NCI-H1092 (cell line): ENCODE results near the gene MTUS2.
"Not testable (repeated sequence)": the region's sequence is repeated elsewhere in the genome, so short reads cannot be mapped to it uniquely, and the experiment has no call there.

Experiments used
- DNase-seq: peaks from one replicate; lab custom pipeline; 2025; lab: John Stamatoyannopoulos, UW

Gene MTUS2

DNA sequence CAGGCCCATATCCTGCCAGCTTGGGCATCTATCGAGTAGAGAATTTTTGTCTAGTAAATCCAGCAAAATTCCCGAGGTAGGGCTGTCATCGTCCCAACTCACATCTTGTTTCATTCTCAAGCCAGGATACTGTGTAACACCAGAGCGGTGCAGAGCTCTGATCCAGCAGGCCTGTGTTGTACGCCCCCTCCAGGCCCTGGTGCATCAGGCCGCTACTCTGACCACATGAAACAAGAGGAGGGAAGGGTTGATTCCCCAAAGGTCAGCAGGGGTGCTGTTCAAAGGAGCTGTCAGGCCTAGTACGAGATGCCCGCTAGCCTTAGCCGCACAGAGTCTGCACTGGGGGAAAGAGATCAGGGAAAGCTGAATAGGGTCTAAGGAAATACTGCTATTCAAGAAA, 499.3 kb downstream of the MTUS2 start:
- DNase-seq: no peak

DNA sequence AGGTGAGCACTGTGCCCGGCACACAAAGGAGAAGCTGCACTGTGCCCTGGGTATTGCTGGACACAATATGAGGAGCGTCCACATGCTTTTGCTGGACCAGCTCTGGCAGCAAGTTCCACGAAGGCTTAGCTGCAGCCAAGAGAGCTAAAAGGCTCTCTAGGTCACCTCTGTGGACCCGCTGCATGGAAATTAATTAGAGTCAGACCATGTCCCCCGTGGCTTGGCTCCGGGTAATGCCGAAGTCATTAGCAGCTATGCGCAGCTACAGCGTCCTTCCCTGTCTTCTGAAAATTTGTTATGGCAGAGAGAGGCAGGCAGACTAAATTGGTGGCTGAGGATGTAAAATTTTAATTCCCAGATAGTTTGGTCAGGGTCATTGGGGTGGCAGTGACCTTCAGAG, 503.8 kb downstream of the MTUS2 start:
- DNase-seq: no peak

DNA sequence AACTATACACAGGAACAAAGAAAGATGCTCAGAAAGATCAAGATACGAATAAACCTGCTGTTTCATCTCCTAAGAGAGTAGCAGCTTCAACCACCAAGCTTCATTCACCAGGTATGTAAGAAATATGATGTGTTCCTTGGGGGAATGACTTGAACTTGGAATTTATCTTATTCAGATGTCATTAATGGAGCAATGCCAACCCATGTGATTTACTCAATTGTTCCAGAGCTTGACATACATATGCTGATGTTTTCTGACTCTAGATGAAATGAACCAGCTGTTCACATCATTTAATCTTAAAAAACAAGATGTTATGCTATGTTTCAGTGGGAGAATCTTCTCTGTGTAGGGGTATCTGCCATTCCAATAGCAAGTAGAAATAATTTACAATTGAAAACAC, 504.5 kb downstream of the MTUS2 start:
- no peak for DNase-seq

DNA sequence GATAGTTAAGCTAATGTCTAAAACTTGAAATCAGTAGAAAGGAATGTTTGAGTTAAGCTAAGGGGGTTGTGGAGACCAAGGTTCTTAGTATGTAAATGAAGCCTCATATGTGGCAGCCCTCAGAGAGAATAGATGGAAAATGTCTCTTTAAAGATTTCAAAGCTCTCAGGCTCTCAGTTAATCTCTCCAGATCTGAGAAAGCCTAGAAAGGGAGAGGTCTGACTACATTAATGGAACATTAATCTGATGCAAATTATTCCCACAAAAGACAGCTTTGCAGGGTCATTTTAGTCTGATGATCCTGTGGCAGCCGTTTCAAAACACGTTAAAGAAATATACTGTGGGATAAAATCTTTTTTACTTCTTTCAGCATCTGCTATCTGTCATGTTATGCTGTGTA, 508.4 kb downstream of the MTUS2 start:
- no peak for DNase-seq

DNA sequence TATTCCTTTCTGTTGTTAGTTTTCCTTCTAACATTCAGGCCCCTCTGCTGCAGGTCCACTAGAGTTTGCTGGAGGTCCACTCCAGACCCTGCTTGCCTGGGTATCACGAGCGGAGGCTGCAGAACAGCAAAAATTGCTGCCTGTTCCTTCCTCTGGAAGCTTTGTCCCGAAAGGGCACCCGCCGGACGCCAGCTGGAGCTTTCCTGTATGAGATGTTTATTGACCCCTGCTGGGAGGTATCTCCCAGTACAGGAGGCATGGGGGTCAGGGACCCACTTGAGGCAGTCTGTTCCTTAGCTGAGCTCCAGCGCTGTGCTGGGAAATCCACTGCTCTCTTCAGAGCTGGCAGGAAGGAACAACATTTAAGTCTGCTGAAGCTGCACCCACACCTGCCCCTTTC, 516.2 kb downstream of the MTUS2 start:
- no peak for DNase-seq

DNA sequence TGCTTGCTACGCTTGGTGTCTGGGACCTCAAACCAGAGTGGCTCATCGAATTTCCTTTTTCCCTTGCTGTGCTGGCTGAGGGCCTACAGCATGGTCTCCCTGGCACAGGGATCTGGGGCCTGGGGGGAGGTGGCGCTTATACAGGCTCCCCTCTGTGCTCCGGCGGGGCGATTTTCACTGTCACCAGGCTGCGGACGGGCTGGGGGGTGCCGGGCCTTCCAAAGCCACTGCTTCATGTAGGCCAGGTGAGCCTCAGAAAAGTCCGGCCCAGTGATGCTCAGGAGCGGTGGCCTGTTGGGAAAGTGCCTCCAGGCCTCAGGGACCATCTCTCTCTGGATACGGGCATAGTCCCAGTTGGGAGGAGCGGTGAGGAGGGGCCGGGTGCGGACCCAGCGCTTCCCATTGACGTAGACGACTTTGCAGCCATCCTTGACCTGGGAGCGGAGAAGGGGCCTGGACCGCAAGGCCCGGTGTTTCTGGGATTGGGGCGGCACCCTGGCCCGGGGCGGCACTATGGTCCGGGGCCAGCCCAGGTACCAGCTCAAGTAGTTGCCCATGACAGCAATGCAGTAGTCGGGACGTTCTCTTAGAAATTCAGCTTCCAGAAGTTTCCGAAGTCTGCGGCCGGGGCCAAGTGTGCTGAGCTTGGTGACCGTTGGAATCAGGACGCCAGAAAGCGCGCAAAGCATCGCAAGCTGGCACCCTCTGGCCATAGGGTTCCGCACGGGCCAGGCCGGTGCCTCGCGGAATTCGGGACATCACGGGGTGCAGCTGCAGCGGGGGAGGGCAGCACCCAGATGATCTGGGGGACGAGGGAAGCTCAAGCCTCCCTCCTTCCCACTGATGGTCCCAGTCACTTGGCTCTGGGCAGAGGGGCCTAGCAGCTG, 519.5 kb downstream of the MTUS2 start:
- no peak for DNase-seq

DNA sequence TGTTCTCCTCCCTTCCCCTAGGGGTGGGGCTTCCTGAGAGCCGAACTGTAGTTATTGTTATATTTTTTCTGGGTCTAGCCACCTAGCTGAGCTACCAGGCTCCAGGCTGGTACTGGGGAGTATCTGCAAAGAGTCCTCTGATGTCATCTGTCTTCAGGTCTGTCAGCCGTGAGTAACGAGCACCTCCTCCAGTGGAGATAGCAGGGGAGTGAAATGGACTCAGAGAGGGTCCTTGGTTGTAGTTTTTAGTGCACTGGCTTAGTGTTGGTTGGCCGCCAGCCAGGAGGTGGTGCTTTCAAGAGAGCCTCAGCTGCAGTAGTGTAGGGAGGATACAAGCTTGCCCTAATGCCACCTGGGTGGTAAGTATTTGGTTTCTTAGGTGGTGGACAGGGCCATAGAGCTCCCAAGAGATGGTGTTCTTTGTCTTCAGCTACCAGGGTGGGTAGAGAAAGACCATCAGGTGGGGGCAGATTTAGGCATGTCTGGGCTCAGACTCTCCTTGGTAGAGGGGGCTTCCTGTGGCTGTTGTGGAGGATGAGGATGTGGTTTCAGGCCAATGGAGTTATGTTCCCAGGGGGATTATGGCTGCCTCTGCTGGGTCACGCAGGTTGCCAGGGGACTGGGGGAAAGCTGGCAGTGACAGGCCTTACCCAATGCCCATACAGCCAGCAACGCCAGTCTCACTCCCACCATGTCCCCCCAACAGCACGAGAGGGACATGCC, 525.9 kb downstream of the MTUS2 start:
- not testable (repeated sequence) for DNase-seq

DNA sequence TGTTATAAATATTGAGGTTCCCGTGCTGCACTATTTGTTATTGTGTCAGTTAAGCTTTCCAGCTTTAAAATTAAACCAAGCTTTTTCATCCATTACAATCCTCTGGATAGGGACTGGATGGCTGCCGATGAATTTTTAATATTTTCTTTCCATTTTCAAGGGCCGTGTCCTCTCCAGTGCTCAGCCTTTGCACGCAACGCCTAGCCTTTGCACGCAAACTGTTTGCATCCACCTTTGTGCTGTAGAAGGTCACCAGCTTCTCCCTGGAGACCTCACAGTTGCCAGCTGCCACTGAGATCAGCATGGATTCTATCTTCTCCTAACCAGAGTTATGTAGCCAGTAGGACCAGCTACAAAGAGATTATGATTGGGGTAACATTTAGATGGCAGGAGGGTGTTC, 534.9 kb downstream of the MTUS2 start:
- no peak for DNase-seq

DNA sequence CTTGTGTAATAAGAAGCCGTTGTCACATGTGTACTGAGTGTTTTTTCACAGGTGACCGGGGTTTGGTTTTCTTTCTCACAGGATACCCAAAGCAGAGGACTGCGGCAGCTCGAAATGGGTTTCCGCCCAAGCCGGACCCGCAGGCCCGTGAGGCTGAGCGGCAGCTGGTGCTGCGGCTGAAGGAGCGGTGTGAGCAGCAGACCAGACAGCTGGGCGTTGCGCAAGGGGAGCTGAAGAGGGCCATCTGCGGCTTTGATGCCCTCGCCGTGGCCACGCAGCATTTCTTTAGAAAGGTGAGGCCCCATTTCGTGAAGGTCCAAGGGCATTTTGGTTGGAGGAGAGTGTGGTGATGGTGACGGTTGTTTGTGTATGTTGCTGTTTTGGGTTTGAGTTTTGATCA, 539.0 kb downstream of the MTUS2 start:
- DNase-seq: no peak

DNA sequence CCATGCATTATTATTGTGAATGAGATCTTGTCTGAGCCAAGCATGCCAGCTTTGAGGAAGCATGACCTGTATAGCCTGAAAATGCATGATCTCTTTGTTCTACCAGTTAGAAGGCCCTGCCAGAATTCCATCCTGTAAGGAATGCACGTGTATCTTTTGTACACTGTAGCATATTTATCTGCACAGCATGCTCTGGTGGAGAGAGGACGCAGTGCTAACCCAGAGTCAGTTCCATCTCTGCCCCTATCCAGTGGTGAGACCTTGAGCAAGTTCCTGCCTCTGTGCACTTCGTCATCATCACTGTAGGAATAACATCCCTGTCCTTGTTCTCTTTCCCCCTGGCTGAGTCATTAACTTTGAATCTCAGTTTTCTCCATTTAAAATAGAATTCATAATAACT, 541.6 kb downstream of the MTUS2 start:
- no peak for DNase-seq

DNA sequence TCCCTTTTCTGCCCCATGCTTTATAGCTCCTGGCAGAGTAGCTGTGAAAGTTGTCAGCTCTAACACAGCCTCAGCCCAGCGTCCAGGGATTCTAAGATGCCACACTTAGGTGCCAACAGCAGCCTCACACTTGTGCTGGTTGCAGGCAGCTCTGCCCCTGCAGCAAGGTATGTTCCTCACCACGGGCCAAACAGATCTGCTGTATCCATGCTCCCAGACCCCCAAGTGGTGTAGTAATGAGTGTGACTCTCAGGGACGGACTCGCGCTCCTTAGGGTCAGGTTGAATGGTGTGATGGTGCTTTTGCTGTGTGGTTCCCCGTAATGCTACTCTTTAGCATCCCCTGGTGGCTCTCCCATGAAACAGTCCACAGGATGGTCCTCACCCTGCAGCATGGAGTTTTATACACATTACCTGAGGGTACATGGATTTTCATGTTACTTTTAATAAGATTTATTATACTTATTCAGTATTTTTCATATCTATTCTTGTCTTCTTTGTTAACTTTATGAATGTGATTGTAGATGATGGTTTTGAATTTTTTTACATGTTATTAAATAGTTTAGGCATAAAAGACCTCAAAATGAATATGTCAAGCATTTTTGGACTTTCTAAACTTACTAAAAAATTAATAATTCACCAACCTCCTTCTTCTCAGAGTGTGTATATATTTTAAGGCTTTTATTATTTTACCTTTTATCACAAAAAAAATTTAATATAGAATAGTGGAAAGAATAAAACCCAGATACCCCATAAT, 542.9 kb downstream of the MTUS2 start:
- no peak for DNase-seq

DNA sequence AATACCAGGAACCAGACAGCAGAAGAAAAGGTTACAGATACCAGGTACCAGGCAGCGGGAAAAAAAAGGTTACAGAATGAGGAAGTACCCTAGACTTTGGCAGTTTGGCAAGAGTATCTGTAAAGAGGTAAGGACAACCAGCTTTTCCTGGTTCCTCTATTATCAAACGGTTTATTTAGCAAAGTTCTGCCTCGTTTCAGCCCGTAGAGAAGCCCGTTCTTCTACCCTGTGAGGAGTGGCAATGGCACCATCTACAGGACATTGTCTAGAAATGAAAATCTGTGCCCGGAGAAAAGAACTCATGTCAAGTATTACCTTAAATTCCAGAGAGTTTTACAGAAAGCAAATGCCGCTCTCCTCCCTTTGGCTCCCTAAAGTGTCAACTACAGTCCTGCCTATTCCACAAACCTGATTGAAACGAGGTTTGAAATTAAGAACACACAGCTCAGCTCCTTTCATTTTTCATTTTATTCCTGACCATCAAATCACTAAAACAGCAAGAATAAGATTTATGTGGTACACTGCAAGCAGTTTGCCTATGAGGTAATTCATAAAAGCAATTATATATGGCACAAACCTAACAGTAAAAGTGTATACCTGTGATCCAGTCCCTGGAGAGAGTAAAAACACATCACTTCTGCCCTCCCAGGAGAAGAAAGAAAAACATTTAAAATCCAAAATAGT, 549.1 kb downstream of the MTUS2 start:
- DNase-seq: no peak

DNA sequence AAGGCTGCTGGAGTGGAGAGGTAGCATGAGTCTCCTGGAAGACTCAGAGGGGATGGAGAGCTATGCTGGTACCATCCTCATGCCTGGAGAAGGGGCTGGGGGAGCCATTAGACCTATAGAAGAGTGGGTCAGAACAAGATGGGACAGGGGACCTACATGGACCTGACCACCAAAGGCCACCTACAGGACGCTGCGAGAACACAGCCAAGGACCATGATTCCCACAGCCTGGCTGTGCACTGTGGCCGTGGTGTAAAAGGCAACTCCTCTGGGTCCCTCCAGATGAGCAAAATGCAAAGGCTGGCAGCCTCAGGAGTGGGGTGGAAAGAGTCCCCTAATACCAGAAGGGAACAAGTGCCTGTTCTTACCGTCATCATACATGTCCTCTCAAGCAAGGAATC, 559.1 kb downstream of the MTUS2 start:
- no peak for DNase-seq

DNA sequence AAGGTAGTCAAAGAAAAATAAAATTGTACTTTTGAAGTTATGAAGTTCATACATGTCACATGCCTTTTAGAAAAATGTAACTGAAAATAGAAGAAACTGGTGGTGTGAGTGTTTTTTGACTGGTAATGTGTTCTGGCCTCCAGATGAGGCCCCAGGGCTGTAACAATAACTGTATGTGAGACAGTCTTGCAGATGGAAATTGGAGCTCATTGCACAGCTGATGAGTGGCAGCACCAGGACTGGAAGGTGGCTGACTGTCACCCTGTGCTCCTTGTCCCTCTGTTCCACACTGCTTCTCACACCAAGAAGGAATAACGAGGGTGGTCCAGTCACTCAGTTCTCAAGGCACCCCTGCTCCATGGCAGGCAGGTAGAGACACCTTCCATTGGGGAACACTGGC, 559.7 kb downstream of the MTUS2 start:
- DNase-seq: no peak

DNA sequence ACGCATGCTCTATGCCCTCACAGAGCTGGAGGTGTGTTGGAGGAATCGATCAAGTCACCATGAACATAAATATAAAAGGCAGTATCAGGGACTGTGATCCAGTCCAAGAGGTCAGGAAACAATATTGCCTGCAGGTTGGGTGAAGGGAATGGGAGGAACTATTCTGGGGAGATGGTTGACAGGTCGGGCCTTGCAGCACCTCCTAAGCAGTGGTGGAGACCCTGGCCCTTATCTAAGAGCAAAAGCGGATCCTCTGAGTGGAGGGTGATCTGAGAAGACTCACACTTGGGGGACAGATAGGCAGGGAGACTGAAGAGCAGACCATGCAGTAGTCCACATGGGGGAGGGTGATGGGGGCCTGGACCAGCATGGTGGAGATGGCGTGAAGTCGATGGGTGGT, 561.9 kb downstream of the MTUS2 start:
- no peak for DNase-seq

DNA sequence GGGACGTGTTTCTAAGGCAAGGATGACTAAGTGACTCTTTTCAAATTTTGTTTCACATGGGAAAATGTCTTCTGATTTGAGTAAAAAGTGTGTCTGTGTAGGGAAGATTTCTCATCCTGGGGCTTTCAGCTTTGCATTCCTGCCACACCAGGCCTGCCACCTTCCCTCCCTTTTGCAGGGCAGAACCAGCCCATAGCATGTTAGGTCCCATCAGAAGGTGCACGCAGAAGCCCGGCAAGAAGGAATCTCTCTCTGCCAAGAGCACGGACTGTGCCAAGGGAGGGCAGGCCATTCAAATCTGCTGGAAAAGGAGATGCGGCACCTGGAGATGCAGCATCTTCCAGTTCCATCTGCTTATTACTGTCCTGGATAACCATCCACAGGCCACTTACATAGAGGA, 563.3 kb downstream of the MTUS2 start:
- no peak for DNase-seq

DNA sequence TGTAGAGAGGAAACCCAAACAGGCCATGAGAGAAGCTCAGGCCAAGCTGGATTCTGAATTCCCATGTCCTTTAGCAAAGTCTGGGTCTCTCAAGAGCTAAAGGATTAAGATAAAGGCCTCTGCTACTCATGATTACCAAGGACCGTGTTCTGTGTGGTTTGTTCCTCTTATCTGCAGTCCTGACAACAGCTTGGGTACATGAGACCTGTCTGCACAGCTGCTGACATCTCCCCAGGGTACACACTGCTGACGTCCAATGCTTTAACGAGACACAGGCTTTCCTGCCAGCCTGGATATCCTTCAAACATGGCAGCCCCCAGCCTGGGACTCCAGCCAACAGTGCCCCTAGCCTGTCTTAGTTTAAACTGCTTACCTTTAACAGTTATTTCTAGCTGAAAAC, 564.3 kb downstream of the MTUS2 start:
- no peak for DNase-seq

DNA sequence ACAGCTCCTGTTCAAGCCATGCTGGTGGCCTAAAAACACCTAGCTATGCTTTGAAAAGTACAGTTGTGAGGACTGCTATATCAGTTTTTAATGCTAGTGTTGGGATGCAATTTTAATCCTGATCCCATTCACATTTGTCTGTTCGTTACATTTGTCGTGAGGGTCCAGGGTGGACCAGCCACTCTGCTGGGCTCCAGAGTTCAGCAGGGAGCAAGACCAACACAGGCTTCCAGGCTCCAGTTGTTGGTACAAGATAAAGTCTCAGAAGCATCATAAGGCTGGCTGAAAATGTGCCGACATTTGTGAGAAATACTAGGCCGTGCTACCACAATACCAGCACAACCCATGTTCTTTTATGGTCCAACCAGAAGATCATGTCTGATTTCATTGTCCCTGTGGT, 564.7 kb downstream of the MTUS2 start:
- no peak for DNase-seq

DNA sequence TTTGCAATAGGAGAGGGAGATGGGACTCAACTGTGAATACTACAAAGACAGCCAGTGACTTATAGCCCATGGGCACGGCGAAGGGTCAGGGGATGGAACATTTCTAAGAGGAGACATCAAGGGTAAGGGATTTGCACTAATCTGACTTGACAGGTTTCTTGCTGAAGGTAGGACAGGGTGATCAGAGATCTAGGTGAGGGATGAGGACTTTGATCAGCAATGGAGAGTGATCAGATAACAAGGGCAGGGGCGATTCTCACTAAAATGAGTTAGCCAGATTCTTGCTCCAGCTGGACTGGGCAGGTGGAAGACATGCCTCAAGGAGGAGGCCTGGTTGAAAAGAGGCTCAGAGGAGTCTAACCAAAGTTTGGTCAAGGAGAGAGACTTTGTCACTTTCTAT, 566.1 kb downstream of the MTUS2 start:
- no peak for DNase-seq

DNA sequence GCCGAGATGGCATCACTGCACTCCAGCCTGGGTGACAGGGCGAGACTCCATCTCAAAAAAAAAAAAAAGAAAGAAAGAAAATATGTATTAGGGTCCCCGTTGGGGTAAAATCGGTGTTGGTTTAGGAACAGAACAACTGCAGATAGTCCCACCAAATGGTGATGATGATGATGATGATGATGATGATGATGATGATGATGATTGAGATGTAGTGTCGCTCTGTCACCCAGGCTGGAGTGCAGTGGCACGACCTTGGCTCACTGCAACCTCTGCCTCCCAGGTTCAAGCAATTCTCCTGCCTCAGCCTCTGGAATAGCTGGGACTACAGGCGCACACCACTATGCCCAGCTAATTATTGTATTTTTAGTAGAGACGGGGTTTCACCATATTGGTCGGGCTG, 570.5 kb downstream of the MTUS2 start:
- not testable (repeated sequence) for DNase-seq

DNA sequence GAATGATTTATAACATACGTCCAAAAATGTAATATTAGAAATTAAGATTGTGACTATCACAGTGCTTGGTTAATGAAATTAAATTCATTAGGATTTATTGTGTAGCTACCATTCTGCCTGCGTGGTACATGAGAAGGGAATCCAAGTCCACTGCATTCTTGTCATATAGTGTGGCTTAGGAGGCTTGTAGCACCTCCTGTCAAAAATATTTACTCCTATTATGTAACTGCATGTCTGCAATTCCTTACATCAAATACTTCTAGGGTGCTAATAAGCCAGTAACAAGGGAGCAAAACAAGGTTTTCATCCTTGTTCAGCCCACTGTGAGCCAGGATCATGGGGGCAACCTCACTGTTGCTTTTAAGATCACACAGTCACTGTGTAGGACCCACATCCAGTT, 576.3 kb downstream of the MTUS2 start:
- no peak for DNase-seq

DNA sequence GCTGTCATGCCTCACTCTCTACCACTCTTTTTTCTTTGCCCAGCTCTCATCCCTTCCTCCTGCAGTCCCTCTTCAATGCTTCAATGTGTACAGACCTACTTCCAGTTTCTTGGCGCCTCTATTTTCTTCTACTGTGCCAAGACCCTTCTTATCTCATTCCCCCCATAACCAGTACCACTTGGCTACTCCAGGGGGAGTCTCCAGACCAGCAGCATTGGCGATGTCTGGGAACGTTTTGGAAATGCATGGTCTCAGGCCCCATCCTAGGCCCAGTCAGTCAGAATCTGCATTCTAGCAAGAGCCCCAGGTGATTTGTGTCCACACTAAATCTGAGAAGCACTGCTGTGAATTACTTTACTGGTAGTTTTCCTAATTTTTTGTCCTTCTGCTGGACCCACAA, 577.1 kb downstream of the MTUS2 start:
- no peak for DNase-seq
